ENCODE data around the gene UMAD1. TPM values are rescaled to one million over a fixed set of nuclear protein-coding genes. Genes with fewer than 3 reads are reported as not detected.
A peak's percentile ranks its signal among the peaks of the same experiment; 100 is the strongest.
"Not testable (repeated sequence)": the region's sequence is repeated elsewhere in the genome, so short reads cannot be mapped to it uniquely, and the experiment has no call there.

Gene UMAD1
- total RNA-seq, 1 experiment from 2014 or later = 27.4 TPM

- DNase-seq (ENCODE audit: low read depth) = no peak
Observed at GRCh38 chr7:7798510-7798909, 158.0 kb downstream of the UMAD1 start.

- peak; percentile 56 for DNase-seq (ENCODE audit: low read depth)
Observed at GRCh38 chr7:7799138-7799537, 158.6 kb downstream of the UMAD1 start.

- no peak for DNase-seq (ENCODE audit: low read depth)
Observed at GRCh38 chr7:7802531-7802930, 162.0 kb downstream of the UMAD1 start.

- no peak for DNase-seq (ENCODE audit: low read depth)
Observed at GRCh38 chr7:7803715-7804178, 163.2 kb downstream of the UMAD1 start.

- DNase-seq (ENCODE audit: low read depth) = not testable (repeated sequence)
Observed at GRCh38 chr7:7804822-7805221, 164.3 kb downstream of the UMAD1 start.

GRCh38 chr7:7805511-7806153, 165.1 kb downstream of the UMAD1 start:
- DNase-seq (ENCODE audit: low read depth) = no peak

- peak; percentile 75 for DNase-seq (ENCODE audit: low read depth)
Observed at GRCh38 chr7:7808156-7808555, 167.6 kb downstream of the UMAD1 start.

- DNase-seq (ENCODE audit: low read depth) = no peak
Observed at GRCh38 chr7:7808626-7809025, 168.1 kb downstream of the UMAD1 start.

- DNase-seq (ENCODE audit: low read depth) = no peak
Observed at GRCh38 chr7:7810380-7810779, 169.8 kb downstream of the UMAD1 start.

- no peak for DNase-seq (ENCODE audit: low read depth)
Observed at GRCh38 chr7:7810826-7811225, 170.3 kb downstream of the UMAD1 start.

GRCh38 chr7:7812112-7812511, 171.6 kb downstream of the UMAD1 start:
- no peak for DNase-seq (ENCODE audit: low read depth)

GRCh38 chr7:7815395-7815794, 174.8 kb downstream of the UMAD1 start:
- DNase-seq (ENCODE audit: low read depth) = no peak

GRCh38 chr7:7816084-7816483, 175.5 kb downstream of the UMAD1 start:
- no peak for DNase-seq (ENCODE audit: low read depth)

- no peak for DNase-seq (ENCODE audit: low read depth)
Observed at GRCh38 chr7:7816816-7817536, 176.4 kb downstream of the UMAD1 start.

- no peak for DNase-seq (ENCODE audit: low read depth)
Observed at GRCh38 chr7:7817748-7818147, 177.2 kb downstream of the UMAD1 start.

- DNase-seq (ENCODE audit: low read depth) = not testable (repeated sequence)
Observed at GRCh38 chr7:7818179-7818578, 177.6 kb downstream of the UMAD1 start.

- DNase-seq (ENCODE audit: low read depth) = peak; percentile 4
Observed at GRCh38 chr7:7819442-7820247, 179.1 kb downstream of the UMAD1 start.

- no peak for DNase-seq (ENCODE audit: low read depth)
Observed at GRCh38 chr7:7820409-7820808, 179.9 kb downstream of the UMAD1 start.

GRCh38 chr7:7820939-7821338, 180.4 kb downstream of the UMAD1 start:
- DNase-seq (ENCODE audit: low read depth) = no peak

GRCh38 chr7:7821517-7821916, 181.0 kb downstream of the UMAD1 start:
- no peak for DNase-seq (ENCODE audit: low read depth)

GRCh38 chr7:7825294-7825693, 184.7 kb downstream of the UMAD1 start:
- not testable (repeated sequence) for DNase-seq (ENCODE audit: low read depth)

GRCh38 chr7:7829667-7830066, 189.1 kb downstream of the UMAD1 start:
- peak; percentile 6 for DNase-seq (ENCODE audit: low read depth)
